GM18907 (cell line): ENCODE results near the gene STEAP2.
"Not testable (repeated sequence)": the region's sequence is repeated elsewhere in the genome, so short reads cannot be mapped to it uniquely, and the experiment has no call there.

Source experiments
- ATAC-seq: cut with Tn5 transposase; IDR thresholded peaks from one replicate; pipeline ENCODE4 v1.9.1; 2021; ENCODE audit warnings: mild to moderate bottlenecking, moderate library complexity; ENCODE audit not compliant: unreplicated experiment

The STEAP2 gene

DNA sequence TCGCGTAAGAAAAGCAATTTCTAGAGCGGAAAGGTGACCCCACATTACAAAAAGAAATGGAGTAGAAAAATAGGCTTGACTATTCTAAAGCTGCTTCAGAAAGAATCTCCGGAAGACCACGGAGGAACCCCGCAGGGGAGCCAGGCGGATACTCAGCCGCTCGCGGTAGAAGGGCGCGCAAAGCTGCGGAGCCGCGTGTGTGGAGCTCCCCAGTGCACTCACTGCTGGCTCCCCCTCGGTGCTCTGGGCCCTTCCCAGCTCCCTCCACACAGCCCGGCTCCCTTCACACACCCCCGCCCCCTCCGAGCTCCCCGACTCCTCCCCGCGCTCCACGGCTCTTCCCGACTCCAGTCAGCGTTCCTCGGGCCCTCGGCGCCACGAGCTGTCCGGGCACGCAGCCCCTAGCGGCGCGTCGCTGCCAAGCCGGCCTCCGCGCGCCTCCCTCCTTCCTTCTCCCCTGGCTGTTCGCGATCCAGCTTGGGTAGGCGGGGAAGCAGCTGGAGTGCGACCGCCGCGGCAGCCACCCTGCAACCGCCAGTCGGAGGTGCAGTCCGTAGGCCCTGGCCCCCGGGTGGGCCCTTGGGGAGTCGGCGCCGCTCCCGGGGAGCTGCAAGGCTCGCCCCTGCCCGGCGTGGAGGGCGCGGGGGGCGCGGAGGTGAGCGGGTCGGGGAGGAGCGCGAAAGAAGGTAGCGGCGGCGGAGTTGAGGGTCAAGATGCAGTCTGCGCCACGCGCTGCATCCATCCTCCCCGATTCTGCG, at the start of gene STEAP2:
STEAP2 (plus strand) TSS at position 350 of the 758 bp plus-strand sequence. CDS start 13,343 bp downstream, outside the sequence.
- ATAC-seq = peak; percentile 97

- ATAC-seq = no peak
These were observed 48.0 kb upstream of the STEAP2 start for GRCh38 chr7:90163534-90163933.

- no peak for ATAC-seq
These were observed 45.8 kb upstream of the STEAP2 start for GRCh38 chr7:90165724-90166123.

GRCh38 chr7:90166153-90166552, 45.4 kb upstream of the STEAP2 start:
- no peak for ATAC-seq

DNA sequence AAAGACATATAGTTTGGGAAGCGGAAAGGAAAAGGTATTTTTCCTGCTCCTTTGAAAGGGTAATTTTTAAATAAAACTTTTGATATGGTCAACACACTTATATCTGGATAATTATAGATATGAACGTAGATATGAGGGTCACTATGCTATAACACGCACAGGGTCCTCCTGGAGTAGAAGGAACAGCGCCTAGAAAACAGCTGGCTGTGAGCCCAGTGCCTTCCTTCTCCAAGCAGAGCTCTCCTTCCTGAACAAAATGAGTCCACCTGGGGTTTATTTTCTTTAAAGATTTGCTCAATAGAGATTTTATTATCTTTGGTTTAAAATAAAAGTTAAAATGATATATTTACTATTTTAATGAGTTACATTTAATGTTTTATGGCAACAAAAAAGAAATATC, 44.2 kb upstream of the STEAP2 start:
- ATAC-seq = no peak

- ATAC-seq = no peak
These were observed 41.6 kb upstream of the STEAP2 start for GRCh38 chr7:90169891-90170290.

DNA sequence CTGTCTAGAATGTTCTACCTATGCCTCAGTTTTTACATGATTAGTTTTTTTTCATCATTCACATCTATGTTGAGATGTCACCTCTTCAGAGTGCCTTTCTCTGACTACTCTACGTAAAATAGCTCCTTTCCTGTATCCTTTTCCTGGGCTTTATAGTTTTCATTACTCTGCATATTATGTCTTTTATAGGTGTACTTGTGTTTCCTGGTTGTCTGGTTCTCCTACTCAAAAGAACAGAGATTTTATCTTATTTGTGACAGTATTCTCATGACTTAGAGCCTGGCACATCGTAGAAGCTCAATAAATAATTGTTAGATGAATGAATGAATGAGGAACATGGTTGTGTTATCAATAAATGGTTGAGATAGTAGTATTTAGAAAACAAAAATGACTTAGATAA, 39.4 kb upstream of the STEAP2 start:
- no peak for ATAC-seq

GRCh38 chr7:90172624-90173023, 38.9 kb upstream of the STEAP2 start:
- no peak for ATAC-seq

GRCh38 chr7:90173127-90173844, 38.3 kb upstream of the STEAP2 start:
- peak; percentile 97 for ATAC-seq

GRCh38 chr7:90175667-90176066, 35.9 kb upstream of the STEAP2 start:
- no peak for ATAC-seq

DNA sequence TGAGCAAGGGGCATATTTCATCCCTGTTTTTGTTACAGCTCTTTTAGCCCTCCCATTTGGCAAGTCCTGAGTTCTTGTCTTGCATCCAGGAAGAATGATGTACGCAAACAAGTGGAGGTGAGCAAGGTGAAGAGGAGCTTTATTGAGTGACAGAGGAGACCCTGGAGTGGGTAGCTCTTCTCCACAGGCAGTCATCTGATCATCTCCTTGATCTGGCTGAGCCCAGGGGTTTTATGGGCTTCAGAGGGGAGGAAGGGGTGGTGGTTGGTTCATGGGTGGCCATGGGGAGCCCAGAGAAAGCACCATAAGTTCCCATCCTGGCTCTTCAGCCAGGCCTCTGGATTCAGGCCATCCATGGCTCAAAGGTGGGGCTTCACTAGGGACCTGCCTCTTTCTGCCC, 35.3 kb upstream of the STEAP2 start:
- ATAC-seq = no peak

DNA sequence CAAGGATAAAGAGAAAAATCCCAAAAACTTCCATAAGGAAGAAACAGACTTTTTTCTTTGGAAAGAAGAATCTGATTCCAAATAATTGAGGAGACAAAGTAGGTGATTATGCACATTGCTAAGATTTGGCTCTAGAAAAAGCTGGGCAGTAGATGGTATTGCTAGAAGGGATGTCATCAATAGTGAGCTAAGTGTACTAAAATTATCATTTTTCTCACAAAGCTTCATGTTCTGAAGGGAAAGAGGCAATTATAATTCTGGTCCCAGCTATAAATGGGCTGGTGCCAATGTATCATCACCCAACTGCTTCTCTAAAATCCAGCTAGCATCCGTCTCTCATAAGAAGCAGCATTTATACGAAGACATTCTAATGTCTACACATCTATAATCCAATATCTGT, 33.4 kb upstream of the STEAP2 start:
- ATAC-seq = no peak

- peak; percentile 97 for ATAC-seq
These were observed 32.8 kb upstream of the STEAP2 start for GRCh38 chr7:90178679-90179278.

GRCh38 chr7:90180011-90180585, 31.4 kb upstream of the STEAP2 start:
- ATAC-seq = no peak

- no peak for ATAC-seq
These were observed 30.9 kb upstream of the STEAP2 start for GRCh38 chr7:90180649-90181048.

- no peak for ATAC-seq
These were observed 30.1 kb upstream of the STEAP2 start for GRCh38 chr7:90181485-90181884.

GRCh38 chr7:90186290-90186689, 25.2 kb upstream of the STEAP2 start:
- not testable (repeated sequence) for ATAC-seq

DNA sequence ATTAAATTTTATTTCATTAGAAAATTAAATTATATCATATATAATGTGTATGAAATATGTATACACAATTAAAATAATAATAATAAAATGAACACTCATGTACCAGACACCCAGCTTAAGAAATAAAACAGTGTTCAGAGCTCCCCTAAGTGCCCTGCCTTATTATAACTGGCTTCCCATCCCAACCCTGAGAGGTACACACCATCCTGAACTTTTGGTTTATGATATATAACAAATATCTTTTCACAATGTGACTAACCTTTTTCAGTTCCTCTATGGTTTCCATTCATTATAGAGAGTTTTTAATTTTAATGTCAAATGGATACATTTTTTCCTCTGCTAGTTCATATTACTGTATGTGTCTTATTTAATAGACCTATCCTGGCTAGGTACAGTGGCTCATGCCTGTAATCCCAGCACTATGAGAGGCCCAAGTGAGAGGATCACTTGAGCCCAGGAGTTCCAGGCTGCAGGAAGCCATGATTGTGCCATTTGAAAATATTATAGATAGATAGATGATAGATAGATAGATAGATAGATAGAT, 24.0 kb upstream of the STEAP2 start:
- no peak for ATAC-seq

GRCh38 chr7:90188281-90188680, 23.3 kb upstream of the STEAP2 start:
- ATAC-seq = peak; percentile 99

DNA sequence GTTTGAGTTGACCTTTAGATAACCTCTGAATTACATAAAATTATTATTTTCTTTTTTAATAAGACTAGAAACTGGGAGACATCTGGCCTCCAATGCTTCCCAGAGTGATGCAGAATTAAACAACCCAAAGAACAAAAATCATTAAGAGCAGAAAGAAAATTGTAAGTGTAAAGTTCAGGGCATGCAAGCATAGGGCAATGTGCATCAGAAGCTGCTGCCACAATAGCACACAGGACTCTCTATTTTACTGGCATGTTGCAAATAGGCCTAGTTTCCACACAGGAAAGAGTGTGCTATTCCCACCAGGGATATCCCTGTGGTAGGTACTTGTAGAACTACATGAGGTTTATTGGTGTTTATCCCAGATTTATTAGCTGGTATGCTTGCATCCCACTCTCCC, 20.5 kb upstream of the STEAP2 start:
- ATAC-seq = no peak

DNA sequence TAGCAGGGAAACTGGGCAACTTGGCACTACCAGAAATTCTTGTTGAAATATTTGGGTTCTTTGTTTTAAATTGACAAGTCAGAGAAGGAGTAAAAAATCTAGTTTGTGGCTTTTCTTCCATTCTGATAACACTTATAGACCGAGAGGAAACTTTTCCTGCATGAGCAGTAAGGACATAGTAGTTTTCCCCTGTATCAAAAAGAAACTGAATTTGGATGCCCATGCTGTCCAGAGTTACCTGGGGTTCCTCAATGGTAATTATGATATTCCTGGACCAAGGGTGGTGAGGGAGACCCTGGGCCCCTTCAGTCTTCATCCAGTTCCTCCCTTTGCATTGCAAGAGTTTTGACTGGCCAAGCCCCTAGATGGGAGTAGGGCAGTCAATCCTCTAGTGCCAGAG, 19.9 kb upstream of the STEAP2 start:
- no peak for ATAC-seq
